ENCODE measurements around the gene NID1. TPM values are rescaled to one million over a fixed set of nuclear protein-coding genes. Genes with fewer than 3 reads are reported as not detected.

NID1 gene
- total RNA-seq, 1 experiment from 2014 or later, result 8.6 TPM

- no peaks in the 10 kb centered on the region for H3K36me3 Mint-ChIP-seq (ENCODE audit: insufficient read depth, unreplicated experiment)
- TF ChIP-seq CTCF (IDR thresholded peaks at IDR 0.05; ENCODE audit: unreplicated experiment), result no peak
- no peak overlapping the region for H3K27ac Mint-ChIP-seq (ENCODE audit: unreplicated experiment)
- CTCF ChIA-PET, result no interaction called here
- BruUV-seq (replicated peaks), result no TSS peak
- no peak for DNase-seq
- H3K4me3 Mint-ChIP-seq (ENCODE audit: low read depth, unreplicated experiment), result no peak overlapping the region
- H3K27me3 Mint-ChIP-seq (ENCODE audit: unreplicated experiment), result no peaks in the 10 kb centered on the region
- no peaks in the 10 kb centered on the region for H3K9me3 Mint-ChIP-seq (ENCODE audit: low read depth, unreplicated experiment)
- intact Hi-C loops (cut with micrococcal nuclease; ENCODE audit: unreplicated experiment), result no loop called here
- no peaks in the 10 kb centered on the region for H3K4me1 Mint-ChIP-seq (ENCODE audit: low read depth, unreplicated experiment)
These were observed 24.3 kb upstream of the NID1 start for GRCh38 chr1:236089046-236089773.

GRCh38 chr1:236086537-236086936 is 21.6 kb upstream of the NID1 start:
- BruUV-seq (replicated peaks), result no TSS peak
- no peak for TF ChIP-seq CTCF (IDR thresholded peaks at IDR 0.05; ENCODE audit: unreplicated experiment)
- intact Hi-C loops (cut with micrococcal nuclease; ENCODE audit: unreplicated experiment), result no loop called here

GRCh38 chr1:236085545-236086159 is 20.8 kb upstream of the NID1 start:
- no peak for DNase-seq
- no peaks in the 10 kb centered on the region for H3K9me3 Mint-ChIP-seq (ENCODE audit: low read depth, unreplicated experiment)
- intact Hi-C loops (cut with micrococcal nuclease; ENCODE audit: unreplicated experiment), result no loop called here
- TF ChIP-seq CTCF (IDR thresholded peaks at IDR 0.05; ENCODE audit: unreplicated experiment), result no peak
- CTCF ChIA-PET, result no interaction called here
- no peak overlapping the region for H3K27ac Mint-ChIP-seq (ENCODE audit: unreplicated experiment)
- no TSS peak for BruUV-seq (replicated peaks)
- H3K36me3 Mint-ChIP-seq (ENCODE audit: insufficient read depth, unreplicated experiment), result no peaks in the 10 kb centered on the region
- H3K4me1 Mint-ChIP-seq (ENCODE audit: low read depth, unreplicated experiment), result no peaks in the 10 kb centered on the region
- H3K27me3 Mint-ChIP-seq (ENCODE audit: unreplicated experiment), result peaks cover 13% of the 10 kb centered on the region
- no peak overlapping the region for H3K4me3 Mint-ChIP-seq (ENCODE audit: low read depth, unreplicated experiment)

More at GRCh38 chr1:236086537-236086936, 21.6 kb upstream of the NID1 start:
- no peak overlapping the region for H3K27ac Mint-ChIP-seq (ENCODE audit: unreplicated experiment)
- CTCF ChIA-PET, result no interaction called here
- no peaks in the 10 kb centered on the region for H3K36me3 Mint-ChIP-seq (ENCODE audit: insufficient read depth, unreplicated experiment)
- no peaks in the 10 kb centered on the region for H3K4me1 Mint-ChIP-seq (ENCODE audit: low read depth, unreplicated experiment)
- DNase-seq, result no peak
- H3K4me3 Mint-ChIP-seq (ENCODE audit: low read depth, unreplicated experiment), result no peak overlapping the region
- peaks cover 13% of the 10 kb centered on the region for H3K27me3 Mint-ChIP-seq (ENCODE audit: unreplicated experiment)
- no peaks in the 10 kb centered on the region for H3K9me3 Mint-ChIP-seq (ENCODE audit: low read depth, unreplicated experiment)

GRCh38 chr1:236084386-236084730 is 19.5 kb upstream of the NID1 start:
- BruUV-seq (replicated peaks), result no TSS peak
- Mint-ChIP-seq H3K36me3 (ENCODE audit: insufficient read depth, unreplicated experiment) (no peaks in the 10 kb centered on the region), H3K27me3 (ENCODE audit: unreplicated experiment) (peaks cover 13% of the 10 kb centered on the region), H3K9me3 (ENCODE audit: low read depth, unreplicated experiment) (no peaks in the 10 kb centered on the region), H3K4me3 (ENCODE audit: low read depth, unreplicated experiment) (no peak overlapping the region), H3K27ac (ENCODE audit: unreplicated experiment) (no peak overlapping the region), H3K4me1 (ENCODE audit: low read depth, unreplicated experiment) (no peaks in the 10 kb centered on the region)
- CTCF ChIA-PET, result no interaction called here
- DNase-seq, result no peak
- TF ChIP-seq CTCF (IDR thresholded peaks at IDR 0.05; ENCODE audit: unreplicated experiment), result no peak
- intact Hi-C loops (cut with micrococcal nuclease; ENCODE audit: unreplicated experiment), result no loop called here

Data from Calu3 (cell line).